Neural progenitor cell (in vitro differentiated cells): ENCODE data around the gene TK2. TPM values are rescaled to one million over a fixed set of nuclear protein-coding genes. Genes with fewer than 3 reads are reported as not detected.

Experiments
- DNase-seq: peaks from one replicate; pipeline ENCODE4 v3.0.0-alpha.2; 2016; ENCODE audit warnings: low spot score
- H2AFZ ChIP-seq: fragments of 200-600 bp; sonication (generic); replicated peaks from 2 replicates; pipeline ENCODE4 v1.6.1; 2016; ENCODE audit warnings: antibody characterized with exemption
- H3F3A ChIP-seq: fragments of 200-600 bp; sonication (generic); 2 replicates; pipeline ENCODE4 v1.6.1; 2016; ENCODE audit warnings: antibody characterized with exemption, low read depth
- H3K27ac ChIP-seq: fragments of 200-600 bp; sonication (generic); 2 replicates; pipeline ENCODE4 v1.5.1; 2016; ENCODE audit warnings: mild to moderate bottlenecking
- H3K27me3 ChIP-seq: fragments of 200-600 bp; sonication (generic); 2 replicates; pipeline ENCODE4 v1.6.1; 2016; ENCODE audit warnings: mild to moderate bottlenecking, moderate library complexity
- H3K36me3 ChIP-seq: fragments of 200-600 bp; sonication (generic); 2 replicates; pipeline ENCODE4 v1.5.1; 2016
- H3K4me1 ChIP-seq: fragments of 200-600 bp; sonication (generic); 2 replicates; pipeline ENCODE4 v1.6.1; 2016; ENCODE audit warnings: mixed run types
- H3K4me2 ChIP-seq: fragments of 200-600 bp; sonication (generic); 2 replicates; pipeline ENCODE4 v1.6.1; 2016
- H3K4me3 ChIP-seq: fragments of 200-600 bp; sonication (generic); 2 replicates; pipeline ENCODE4 v1.5.1; 2016
- H3K79me2 ChIP-seq: fragments of 200-600 bp; sonication (generic); 2 replicates; pipeline ENCODE4 v1.6.1; 2016; ENCODE audit warnings: low read depth
- H3K9ac ChIP-seq: fragments of 200-600 bp; sonication (generic); 2 replicates; pipeline ENCODE4 v1.6.1; 2016
- H3K9me3 ChIP-seq: fragments of 200-600 bp; sonication (generic); 2 replicates; pipeline ENCODE4 v1.5.1; 2016; ENCODE audit warnings: low read depth
- H4K20me1 ChIP-seq: fragments of 200-600 bp; sonication (generic); 2 replicates; pipeline ENCODE4 v1.6.1; 2016; ENCODE audit warnings: low read depth
- H3K27ac Mint-ChIP-seq: 3 replicates; pipeline ENCODE4 v1.8.0; 2021; ENCODE audit warnings: mixed read lengths
- H3K27me3 Mint-ChIP-seq: 2 replicates; pipeline ENCODE4 v1.8.0; 2022; ENCODE audit warnings: low read depth, mild to moderate bottlenecking, inconsistent platforms, moderate library complexity, mixed read lengths; ENCODE audit not compliant: insufficient read depth
- H3K36me3 Mint-ChIP-seq: 3 replicates; pipeline ENCODE4 v1.8.0; 2021; ENCODE audit warnings: mixed read lengths
- H3K4me1 Mint-ChIP-seq: 3 replicates; pipeline ENCODE4 v1.8.0; 2021; ENCODE audit warnings: mixed read lengths
- H3K4me3 Mint-ChIP-seq: 3 replicates; pipeline ENCODE4 v1.8.0; 2021; ENCODE audit warnings: mild to moderate bottlenecking, moderate library complexity, mixed read lengths
- H3K9me3 Mint-ChIP-seq: 3 replicates; pipeline ENCODE4 v1.8.0; 2020; ENCODE audit warnings: mixed read lengths
- EZH2 ChIP-seq: fragments of 200-600 bp; sonication (generic); IDR thresholded peaks from 2 replicates; pipeline ENCODE4 v1.6.1; 2017; ENCODE audit warnings: antibody characterized with exemption, mild to moderate bottlenecking, moderate library complexity
- EZH2phosphoT487 ChIP-seq: fragments of 200-600 bp; sonication (generic); IDR thresholded peaks from 2 replicates; pipeline ENCODE4 v1.6.1; 2017; ENCODE audit warnings: antibody characterized with exemption
- total RNA-seq: library from RNA; depleted of rRNA; stranded (reverse); fragments of >200 nt; gene quantifications from 2 replicates; pipeline ENCODE4 v1.2.3, GENCODE V29; 2015; ENCODE audit warnings: low replicate concordance
- TF ChIP-seq, protein P1 (sequence below): fragments of 200-600 bp; sonication (generic); IDR thresholded peaks from 2 replicates; pipeline ENCODE4 v1.5.1; 2017; ENCODE audit warnings: antibody characterized with exemption, mild to moderate bottlenecking

Gene TK2
- total RNA-seq, 1 donor from 2014 or later: 7.3 TPM

GRCh38 chr16:66575060-66575459 lies 25.1 kb upstream of the TK2 start:
- DNase-seq: no peak
- Mint-ChIP-seq H3K4me1 (peaks cover 2% of the 10 kb centered on the region), H3K27ac (no peak overlapping the region), H3K4me3 (no peak overlapping the region), H3K27me3 (peaks cover 11% of the 10 kb centered on the region), H3K36me3 (no peaks in the 10 kb centered on the region), H3K9me3 (no peaks in the 10 kb centered on the region)
- Histone ChIP-seq H3K27me3 (peaks cover 31% of the 10 kb centered on the region), H3K9ac (no peak overlapping the region), H3K4me1 (peaks cover 1% of the 10 kb centered on the region), H3K27ac (no peak overlapping the region), H3K36me3 (no peaks in the 10 kb centered on the region), H3F3A (peaks cover 4% of the 10 kb centered on the region), H3K4me3 (no peak overlapping the region), H4K20me1 (no peaks in the 10 kb centered on the region), H3K9me3 (no peaks in the 10 kb centered on the region), H2AFZ (no peak overlapping the region), H3K79me2 (no peaks in the 10 kb centered on the region), H3K4me2 (no peak overlapping the region)
- TF ChIP-seq EZH2phosphoT487 (no peak), EZH2 (no peak)
- TF ChIP-seq, protein P1, sequence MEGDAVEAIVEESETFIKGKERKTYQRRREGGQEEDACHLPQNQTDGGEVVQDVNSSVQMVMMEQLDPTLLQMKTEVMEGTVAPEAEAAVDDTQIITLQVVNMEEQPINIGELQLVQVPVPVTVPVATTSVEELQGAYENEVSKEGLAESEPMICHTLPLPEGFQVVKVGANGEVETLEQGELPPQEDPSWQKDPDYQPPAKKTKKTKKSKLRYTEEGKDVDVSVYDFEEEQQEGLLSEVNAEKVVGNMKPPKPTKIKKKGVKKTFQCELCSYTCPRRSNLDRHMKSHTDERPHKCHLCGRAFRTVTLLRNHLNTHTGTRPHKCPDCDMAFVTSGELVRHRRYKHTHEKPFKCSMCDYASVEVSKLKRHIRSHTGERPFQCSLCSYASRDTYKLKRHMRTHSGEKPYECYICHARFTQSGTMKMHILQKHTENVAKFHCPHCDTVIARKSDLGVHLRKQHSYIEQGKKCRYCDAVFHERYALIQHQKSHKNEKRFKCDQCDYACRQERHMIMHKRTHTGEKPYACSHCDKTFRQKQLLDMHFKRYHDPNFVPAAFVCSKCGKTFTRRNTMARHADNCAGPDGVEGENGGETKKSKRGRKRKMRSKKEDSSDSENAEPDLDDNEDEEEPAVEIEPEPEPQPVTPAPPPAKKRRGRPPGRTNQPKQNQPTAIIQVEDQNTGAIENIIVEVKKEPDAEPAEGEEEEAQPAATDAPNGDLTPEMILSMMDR: no peak

- no peaks in the 10 kb centered on the region for H3K9me3 Mint-ChIP-seq
- H3K27ac Mint-ChIP-seq: no peak overlapping the region
- Histone ChIP-seq H3K27me3 (peaks cover 25% of the 10 kb centered on the region), H4K20me1 (no peaks in the 10 kb centered on the region), H3K4me1 (no peaks in the 10 kb centered on the region), H3F3A (peaks cover 4% of the 10 kb centered on the region), H3K9ac (no peak overlapping the region), H3K27ac (no peak overlapping the region), H3K4me2 (no peak overlapping the region), H3K4me3 (no peak overlapping the region), H3K9me3 (no peaks in the 10 kb centered on the region), H3K79me2 (no peaks in the 10 kb centered on the region), H2AFZ (no peak overlapping the region), H3K36me3 (no peaks in the 10 kb centered on the region)
- H3K4me1 Mint-ChIP-seq: peaks cover under 1% of the 10 kb centered on the region
- H3K27me3 Mint-ChIP-seq: peaks cover 11% of the 10 kb centered on the region
- H3K36me3 Mint-ChIP-seq: no peaks in the 10 kb centered on the region
- DNase-seq: no peak
- TF ChIP-seq EZH2 (no peak), EZH2phosphoT487 (no peak)
- TF ChIP-seq, protein P1: no peak
- no peak overlapping the region for H3K4me3 Mint-ChIP-seq
Measured at GRCh38 chr16:66574531-66574930, 24.6 kb upstream of the TK2 start.

DNA sequence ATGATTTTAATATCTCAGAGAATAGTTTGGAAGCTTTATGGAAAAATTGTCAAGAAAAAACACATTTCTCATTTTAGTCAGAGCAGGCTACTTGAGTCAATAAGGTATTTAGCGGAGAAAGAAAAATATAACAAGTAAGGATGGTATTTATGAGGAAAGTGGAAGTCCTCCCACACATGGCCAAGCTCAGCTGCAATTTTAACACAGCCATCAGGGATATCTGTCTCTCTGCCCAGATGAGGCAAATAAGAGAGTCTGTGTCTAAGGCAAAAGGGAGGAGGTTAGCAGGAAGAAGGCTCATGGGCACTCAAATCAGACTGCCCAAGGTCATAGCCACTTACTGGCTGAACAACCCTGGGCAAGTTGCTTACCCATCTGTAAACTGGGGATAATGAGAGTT lies 24.2 kb upstream of the TK2 start:
- no peak overlapping the region for H3K27ac Mint-ChIP-seq
- H3K36me3 ChIP-seq: no peaks in the 10 kb centered on the region
- H3K4me1 Mint-ChIP-seq: no peaks in the 10 kb centered on the region
- no peak for TF ChIP-seq EZH2
- TF ChIP-seq, protein P1: no peak
- no peak for TF ChIP-seq EZH2phosphoT487
- H3K36me3 Mint-ChIP-seq: no peaks in the 10 kb centered on the region
- H3K27me3 ChIP-seq: peaks cover 21% of the 10 kb centered on the region
- H3K27ac ChIP-seq: no peak overlapping the region
- no peak overlapping the region for H3K4me3 Mint-ChIP-seq
- peaks cover 4% of the 10 kb centered on the region for H3F3A ChIP-seq
- no peaks in the 10 kb centered on the region for H3K9me3 Mint-ChIP-seq
- no peak overlapping the region for H2AFZ ChIP-seq
- no peak overlapping the region for H3K4me3 ChIP-seq
- H3K9me3 ChIP-seq: no peaks in the 10 kb centered on the region
- H3K4me1 ChIP-seq: no peaks in the 10 kb centered on the region
- H3K9ac ChIP-seq: no peak overlapping the region
- DNase-seq: no peak
- H3K27me3 Mint-ChIP-seq: peaks cover 11% of the 10 kb centered on the region
- no peaks in the 10 kb centered on the region for H3K79me2 ChIP-seq
- H3K4me2 ChIP-seq: no peak overlapping the region
- no peaks in the 10 kb centered on the region for H4K20me1 ChIP-seq
